Bronchial epithelial cell (primary cell): ENCODE data around the gene PCBD2. TPM values are rescaled to one million over a fixed set of nuclear protein-coding genes. Genes with fewer than 3 reads are reported as not detected.
"Not testable (repeated sequence)": the region's sequence is repeated elsewhere in the genome, so short reads cannot be mapped to it uniquely, and the experiment has no call there.

ENCODE experiments used
- DNase-seq: peaks from one replicate; pipeline ENCODE4 v3.0.0-alpha.2; 2010; ENCODE audit warnings: low read depth
- FAIRE-seq: peaks from 2 replicates; lab custom pipeline; 2011; peaks lifted over from hg19 to GRCh38; lab: Jason Lieb, UNC
- H3K27me3 ChIP-seq: 2 replicates; pipeline ENCODE4 v1.5.1; 2011; ENCODE audit warnings: low read length; ENCODE audit not compliant: control insufficient read depth, insufficient read depth
- H3K36me3 ChIP-seq: 2 replicates; pipeline ENCODE4 v1.5.1; 2011; ENCODE audit warnings: low read length; ENCODE audit not compliant: control insufficient read depth, insufficient read depth
- H3K4me3 ChIP-seq: 2 replicates; pipeline ENCODE4 v1.5.1; 2011; ENCODE audit warnings: mild to moderate bottlenecking, low read depth, low read length, control low read depth
- total RNA-seq: library from RNA; depleted of rRNA; stranded (reverse); fragments of >200 nt; gene quantifications from 2 replicates; pipeline ENCODE4 v1.2.1, GENCODE V29; 2014
- TF ChIP-seq, protein P1 (sequence below): IDR thresholded peaks from 2 replicates; pipeline ENCODE4 v1.5.1; 2011; ENCODE audit warnings: mild to moderate bottlenecking, moderate library complexity, low read length, control low read depth, inconsistent platforms; ENCODE audit not compliant: insufficient read depth, severe bottlenecking

The PCBD2 gene
- total RNA-seq, 1 donor from 2014 or later, result 6.8 TPM

DNA sequence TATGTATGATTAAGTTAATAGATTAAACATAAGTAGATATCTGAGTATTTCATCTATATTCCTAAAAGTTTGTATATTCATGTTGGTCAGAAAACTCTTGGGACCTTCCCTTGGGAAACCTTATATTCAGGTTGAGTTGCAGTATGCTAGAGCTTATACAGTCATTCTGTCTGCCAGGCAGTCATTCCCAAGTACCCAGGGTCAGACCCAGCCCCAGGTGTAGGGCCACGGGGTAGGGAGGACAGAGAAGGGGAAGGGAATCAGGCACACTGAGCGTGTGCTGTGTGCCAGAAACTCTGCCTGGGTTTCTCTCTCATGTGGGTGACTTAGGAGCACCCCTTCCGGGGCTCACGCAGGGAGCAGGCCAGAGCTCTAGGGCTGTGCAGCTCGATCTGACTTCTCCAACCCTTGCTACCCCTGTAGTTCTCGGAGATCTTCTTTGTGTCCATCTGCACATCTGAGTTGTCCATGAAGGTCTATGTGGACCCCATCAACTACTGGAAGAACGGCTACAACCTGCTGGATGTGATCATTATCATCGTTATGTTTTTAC is 91.0 kb downstream of the PCBD2 start:
- DNase-seq (no peak), FAIRE-seq (no peak)
- no peaks in the 10 kb centered on the region for H3K36me3 ChIP-seq

DNA sequence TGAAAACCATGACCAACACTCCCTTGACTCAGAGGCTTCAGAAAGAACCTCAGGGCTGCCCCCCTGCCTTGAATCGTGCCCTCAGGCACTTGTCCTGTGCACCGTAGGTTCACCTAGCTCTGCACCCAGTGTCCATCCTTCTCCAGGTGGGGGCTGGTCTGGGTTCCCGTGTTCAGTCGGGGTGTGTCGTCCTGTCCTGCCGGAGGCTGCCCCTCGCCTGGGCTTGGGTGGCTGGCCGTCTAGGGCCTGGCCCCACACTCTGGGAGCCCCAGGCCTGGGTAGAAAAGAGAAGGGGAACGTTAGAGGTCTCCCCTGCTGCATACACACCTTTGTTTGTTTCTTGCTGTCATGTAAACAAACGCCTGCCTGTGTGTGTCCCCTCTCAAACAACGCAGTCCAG is 92.1 kb downstream of the PCBD2 start:
- Histone ChIP-seq H3K36me3 (no peaks in the 10 kb centered on the region), H3K27me3 (no peaks in the 10 kb centered on the region), H3K4me3 (no peak overlapping the region)
- DNase-seq, result no peak
- TF ChIP-seq, protein P1, sequence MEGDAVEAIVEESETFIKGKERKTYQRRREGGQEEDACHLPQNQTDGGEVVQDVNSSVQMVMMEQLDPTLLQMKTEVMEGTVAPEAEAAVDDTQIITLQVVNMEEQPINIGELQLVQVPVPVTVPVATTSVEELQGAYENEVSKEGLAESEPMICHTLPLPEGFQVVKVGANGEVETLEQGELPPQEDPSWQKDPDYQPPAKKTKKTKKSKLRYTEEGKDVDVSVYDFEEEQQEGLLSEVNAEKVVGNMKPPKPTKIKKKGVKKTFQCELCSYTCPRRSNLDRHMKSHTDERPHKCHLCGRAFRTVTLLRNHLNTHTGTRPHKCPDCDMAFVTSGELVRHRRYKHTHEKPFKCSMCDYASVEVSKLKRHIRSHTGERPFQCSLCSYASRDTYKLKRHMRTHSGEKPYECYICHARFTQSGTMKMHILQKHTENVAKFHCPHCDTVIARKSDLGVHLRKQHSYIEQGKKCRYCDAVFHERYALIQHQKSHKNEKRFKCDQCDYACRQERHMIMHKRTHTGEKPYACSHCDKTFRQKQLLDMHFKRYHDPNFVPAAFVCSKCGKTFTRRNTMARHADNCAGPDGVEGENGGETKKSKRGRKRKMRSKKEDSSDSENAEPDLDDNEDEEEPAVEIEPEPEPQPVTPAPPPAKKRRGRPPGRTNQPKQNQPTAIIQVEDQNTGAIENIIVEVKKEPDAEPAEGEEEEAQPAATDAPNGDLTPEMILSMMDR, result no peak
- peak; percentile 43 for FAIRE-seq

More for the DNA sequence above, 91.0 kb downstream of the PCBD2 start:
- TF ChIP-seq, protein P1, result no peak
- no peaks in the 10 kb centered on the region for H3K27me3 ChIP-seq
- H3K4me3 ChIP-seq, result no peak overlapping the region

DNA sequence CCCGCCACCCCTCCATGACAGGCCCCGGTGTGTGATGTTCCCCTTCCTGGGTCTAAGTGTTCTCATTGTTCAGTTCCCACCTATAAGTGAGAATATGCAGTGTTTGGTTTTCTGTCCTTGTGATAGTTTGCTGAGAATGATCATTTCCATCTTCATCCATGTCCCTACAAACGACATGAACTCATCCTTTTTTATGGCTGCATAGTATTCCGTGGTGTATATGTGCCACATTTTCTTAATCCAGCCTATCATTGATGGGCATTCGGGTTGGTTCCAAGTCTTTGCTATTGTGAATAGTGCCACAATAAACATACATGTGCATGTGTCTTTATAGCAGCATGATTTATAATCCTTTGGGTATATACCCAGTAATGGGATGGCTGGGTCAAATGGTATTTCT is 93.1 kb downstream of the PCBD2 start:
- FAIRE-seq, DNase-seq, H3K36me3 ChIP-seq, H3K4me3 ChIP-seq, H3K27me3 ChIP-seq: not testable (repeated sequence)

DNA sequence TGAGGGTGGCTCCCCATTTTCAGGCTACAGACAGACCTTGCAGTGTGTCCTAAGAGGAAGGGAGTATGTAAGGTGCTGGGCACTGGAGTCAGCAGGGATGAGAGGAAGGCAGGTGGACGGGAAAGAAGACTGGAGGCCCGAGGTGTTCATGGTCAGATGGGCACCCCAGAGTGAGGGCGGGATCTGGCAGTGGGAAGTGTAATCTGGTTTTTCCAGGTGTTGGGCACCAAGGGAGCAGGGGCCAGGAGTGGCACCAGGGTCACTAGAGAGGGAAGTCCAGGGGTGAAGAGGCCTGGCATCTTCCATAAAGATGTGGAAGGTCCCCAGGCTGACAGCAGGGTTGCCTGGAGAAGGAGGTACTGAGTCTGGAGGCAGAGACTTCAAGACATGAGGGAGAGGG is 99.4 kb downstream of the PCBD2 start:
- TF ChIP-seq, protein P1, result no peak
- FAIRE-seq (peak; percentile 13), DNase-seq (no peak)
- H3K36me3 ChIP-seq, result no peaks in the 10 kb centered on the region
- no peak overlapping the region for H3K4me3 ChIP-seq
- H3K27me3 ChIP-seq, result no peaks in the 10 kb centered on the region

DNA sequence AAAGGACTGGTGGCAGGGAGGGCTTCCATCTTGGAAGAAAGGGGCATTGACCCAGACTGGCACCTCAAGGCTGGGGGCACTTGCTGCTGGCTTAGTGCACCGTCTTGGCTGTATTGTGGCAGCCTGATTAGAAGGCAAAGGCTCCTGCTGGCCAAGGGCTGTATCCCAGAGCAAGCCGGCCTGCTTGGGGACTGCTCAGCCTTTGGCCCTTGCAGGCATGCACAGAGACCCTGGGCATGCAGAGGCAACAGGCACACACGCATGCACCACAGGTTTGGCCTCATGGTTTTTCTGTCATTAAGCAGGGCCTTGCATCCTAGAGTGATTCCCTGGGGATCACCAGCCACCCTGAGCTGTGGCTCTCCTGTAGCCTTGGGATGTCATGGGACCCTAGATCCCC is 100.1 kb downstream of the PCBD2 start:
- TF ChIP-seq, protein P1, result no peak
- DNase-seq (no peak), FAIRE-seq (no peak)
- no peaks in the 10 kb centered on the region for H3K36me3 ChIP-seq
- H3K4me3 ChIP-seq, result no peak overlapping the region
- H3K27me3 ChIP-seq, result no peaks in the 10 kb centered on the region

DNA sequence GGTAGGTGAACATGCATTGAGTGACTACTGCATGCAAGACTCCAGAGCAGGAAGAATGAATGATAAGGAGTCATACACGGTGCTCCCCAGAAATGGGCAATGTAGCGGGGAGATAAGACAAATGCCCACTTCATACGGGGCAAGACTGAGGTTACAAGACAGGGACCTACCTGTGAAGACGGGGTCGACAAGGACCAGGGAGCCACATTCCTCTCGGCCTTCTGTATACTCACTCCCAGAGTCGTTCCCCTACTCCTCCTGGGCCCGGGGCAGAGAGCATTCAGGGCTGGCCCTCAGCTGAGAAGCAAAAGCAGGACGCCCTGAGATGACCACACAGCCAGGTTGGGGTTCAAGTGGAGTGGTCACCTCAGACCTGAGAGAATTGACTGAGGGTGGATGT is 102.4 kb downstream of the PCBD2 start:
- Histone ChIP-seq H3K36me3 (no peaks in the 10 kb centered on the region), H3K27me3 (no peaks in the 10 kb centered on the region), H3K4me3 (no peak overlapping the region)
- TF ChIP-seq, protein P1, result no peak
- DNase-seq (no peak), FAIRE-seq (peak; percentile 89)
